ENCODE measurements around the gene KLK10.
A peak's percentile ranks its signal among the peaks of the same experiment; 100 is the strongest.

Gene KLK10

GRCh38 chr19:51031880-51032225 is 12.3 kb upstream of the KLK10 start:
- H3K4me3 Mint-ChIP-seq = no peak overlapping the region
- H3K4me1 Mint-ChIP-seq (ENCODE audit: low read depth) = no peaks in the 10 kb centered on the region
- no peaks in the 10 kb centered on the region for H3K9me3 Mint-ChIP-seq
- H3K27ac Mint-ChIP-seq = no peak overlapping the region
- H3K36me3 Mint-ChIP-seq (ENCODE audit: low read depth) = no peaks in the 10 kb centered on the region
- peaks cover 48% of the 10 kb centered on the region for H3K27me3 Mint-ChIP-seq
- no peak for DNase-seq

GRCh38 chr19:51031220-51031879 is 11.8 kb upstream of the KLK10 start:
- DNase-seq = no peak
- no peaks in the 10 kb centered on the region for H3K4me1 Mint-ChIP-seq (ENCODE audit: low read depth)
- no peak overlapping the region for H3K27ac Mint-ChIP-seq
- H3K4me3 Mint-ChIP-seq = no peak overlapping the region
- no peaks in the 10 kb centered on the region for H3K9me3 Mint-ChIP-seq
- no peaks in the 10 kb centered on the region for H3K36me3 Mint-ChIP-seq (ENCODE audit: low read depth)
- H3K27me3 Mint-ChIP-seq = peaks cover 50% of the 10 kb centered on the region

GRCh38 chr19:51030631-51031030 is 11.1 kb upstream of the KLK10 start:
- Mint-ChIP-seq H3K36me3 (ENCODE audit: low read depth) (no peaks in the 10 kb centered on the region), H3K27me3 (peaks cover 54% of the 10 kb centered on the region), H3K27ac (no peak overlapping the region), H3K4me3 (no peak overlapping the region), H3K4me1 (ENCODE audit: low read depth) (no peaks in the 10 kb centered on the region), H3K9me3 (no peaks in the 10 kb centered on the region)
- no peak for DNase-seq

GRCh38 chr19:51029718-51030117 is 10.2 kb upstream of the KLK10 start:
- no peak for DNase-seq
- Mint-ChIP-seq H3K27me3 (peaks cover 57% of the 10 kb centered on the region), H3K9me3 (no peaks in the 10 kb centered on the region), H3K36me3 (ENCODE audit: low read depth) (no peaks in the 10 kb centered on the region), H3K4me1 (ENCODE audit: low read depth) (no peaks in the 10 kb centered on the region), H3K4me3 (no peak overlapping the region), H3K27ac (no peak overlapping the region)

GRCh38 chr19:51027873-51028272 is 8.4 kb upstream of the KLK10 start:
- Mint-ChIP-seq H3K4me1 (ENCODE audit: low read depth) (no peaks in the 10 kb centered on the region), H3K36me3 (ENCODE audit: low read depth) (no peaks in the 10 kb centered on the region), H3K27me3 (peaks cover 63% of the 10 kb centered on the region), H3K27ac (no peak overlapping the region), H3K4me3 (no peak overlapping the region), H3K9me3 (no peaks in the 10 kb centered on the region)
- no peak for DNase-seq

GRCh38 chr19:51027126-51027806 is 7.8 kb upstream of the KLK10 start:
- H3K4me3 Mint-ChIP-seq = no peak overlapping the region
- peaks cover 66% of the 10 kb centered on the region for H3K27me3 Mint-ChIP-seq
- no peaks in the 10 kb centered on the region for H3K9me3 Mint-ChIP-seq
- no peaks in the 10 kb centered on the region for H3K4me1 Mint-ChIP-seq (ENCODE audit: low read depth)
- no peak for DNase-seq
- H3K27ac Mint-ChIP-seq = no peak overlapping the region
- H3K36me3 Mint-ChIP-seq (ENCODE audit: low read depth) = no peaks in the 10 kb centered on the region

- peaks cover 68% of the 10 kb centered on the region for H3K27me3 Mint-ChIP-seq
- H3K4me3 Mint-ChIP-seq = no peak within 1 kb of the TSS
- no peak for DNase-seq
- no peaks in the 10 kb centered on the region for H3K36me3 Mint-ChIP-seq (ENCODE audit: low read depth)
- no peaks in the 10 kb centered on the region for H3K9me3 Mint-ChIP-seq
- no peak within 1 kb of the TSS for H3K27ac Mint-ChIP-seq
- no peaks in the 10 kb centered on the region for H3K4me1 Mint-ChIP-seq (ENCODE audit: low read depth)
Measured at GRCh38 chr19:51026554-51026831, 7.0 kb upstream of the KLK10 start, which contains the start of gene KLK11. KLK11 (minus strand) TSS chr19:51026616; CDS start chr19:51025631, 985 bp downstream.

GRCh38 chr19:51025809-51026553 is 6.5 kb upstream of the KLK10 start:
- no peaks in the 10 kb centered on the region for H3K9me3 Mint-ChIP-seq
- peaks cover 68% of the 10 kb centered on the region for H3K27me3 Mint-ChIP-seq
- no peak overlapping the region for H3K27ac Mint-ChIP-seq
- H3K4me1 Mint-ChIP-seq (ENCODE audit: low read depth) = no peaks in the 10 kb centered on the region
- H3K36me3 Mint-ChIP-seq (ENCODE audit: low read depth) = no peaks in the 10 kb centered on the region
- no peak overlapping the region for H3K4me3 Mint-ChIP-seq
- DNase-seq = no peak

GRCh38 chr19:51025401-51025800 is 5.9 kb upstream of the KLK10 start:
- Mint-ChIP-seq H3K4me3 (no peak overlapping the region), H3K27me3 (peaks cover 66% of the 10 kb centered on the region), H3K4me1 (ENCODE audit: low read depth) (no peaks in the 10 kb centered on the region), H3K9me3 (no peaks in the 10 kb centered on the region), H3K36me3 (ENCODE audit: low read depth) (no peaks in the 10 kb centered on the region), H3K27ac (no peak overlapping the region)
- DNase-seq = no peak

- Mint-ChIP-seq H3K4me1 (ENCODE audit: low read depth) (peaks cover under 1% of the 10 kb centered on the region), H3K9me3 (no peaks in the 10 kb centered on the region), H3K27me3 (peaks cover 69% of the 10 kb centered on the region), H3K27ac (no peak overlapping the region), H3K4me3 (no peak overlapping the region), H3K36me3 (ENCODE audit: low read depth) (no peaks in the 10 kb centered on the region)
- DNase-seq = no peak
Measured at GRCh38 chr19:51024924-51025323, 5.4 kb upstream of the KLK10 start.

- no peak for DNase-seq
- no peaks in the 10 kb centered on the region for H3K9me3 Mint-ChIP-seq
- H3K4me3 Mint-ChIP-seq = no peak overlapping the region
- no peak overlapping the region for H3K27ac Mint-ChIP-seq
- H3K4me1 Mint-ChIP-seq (ENCODE audit: low read depth) = peaks cover 3% of the 10 kb centered on the region
- H3K36me3 Mint-ChIP-seq (ENCODE audit: low read depth) = no peaks in the 10 kb centered on the region
- peaks cover 72% of the 10 kb centered on the region for H3K27me3 Mint-ChIP-seq
Measured at GRCh38 chr19:51023946-51024345, 4.4 kb upstream of the KLK10 start.

- Mint-ChIP-seq H3K36me3 (ENCODE audit: low read depth) (no peaks in the 10 kb centered on the region), H3K9me3 (no peaks in the 10 kb centered on the region), H3K4me3 (no peak overlapping the region), H3K4me1 (ENCODE audit: low read depth) (peaks cover 11% of the 10 kb centered on the region), H3K27me3 (peaks cover 78% of the 10 kb centered on the region), H3K27ac (no peak overlapping the region)
- DNase-seq = no peak
Measured at GRCh38 chr19:51022526-51022925, 3.0 kb upstream of the KLK10 start.

- no peak for DNase-seq
- H3K27me3 Mint-ChIP-seq = peaks cover 83% of the 10 kb centered on the region
- no peak overlapping the region for H3K4me3 Mint-ChIP-seq
- no peak overlapping the region for H3K27ac Mint-ChIP-seq
- peaks cover 20% of the 10 kb centered on the region for H3K4me1 Mint-ChIP-seq (ENCODE audit: low read depth)
- no peaks in the 10 kb centered on the region for H3K9me3 Mint-ChIP-seq
- H3K36me3 Mint-ChIP-seq (ENCODE audit: low read depth) = no peaks in the 10 kb centered on the region
Measured at GRCh38 chr19:51020988-51021651, 1.6 kb upstream of the KLK10 start.

- Mint-ChIP-seq H3K9me3 (no peaks in the 10 kb centered on the region), H3K27me3 (peaks cover 87% of the 10 kb centered on the region), H3K4me3 (peak overlapping the region; percentile 41), H3K36me3 (ENCODE audit: low read depth) (no peaks in the 10 kb centered on the region), H3K4me1 (ENCODE audit: low read depth) (peaks cover 20% of the 10 kb centered on the region), H3K27ac (no peak overlapping the region)
- no peak for DNase-seq
Measured at GRCh38 chr19:51018745-51019543, 565 bp downstream of the KLK10 start.
